Activated T-cell treated with anti-CD3 and anti-CD28 coated beads for 48 hours (primary cell): Measurements from ENCODE around the gene TRAPPC2B.
"Not testable (repeated sequence)": the region's sequence is repeated elsewhere in the genome, so short reads cannot be mapped to it uniquely, and the experiment has no call there.

Source experiments
- DNase-seq: peaks from one replicate; pipeline ENCODE4 v3.0.0-alpha.2; 2020; ENCODE audit warnings: low read depth

The TRAPPC2B gene

GRCh38 chr19:57374647-57375046 lies 11.3 kb downstream of the TRAPPC2B start:
- DNase-seq, result not testable (repeated sequence)

DNA sequence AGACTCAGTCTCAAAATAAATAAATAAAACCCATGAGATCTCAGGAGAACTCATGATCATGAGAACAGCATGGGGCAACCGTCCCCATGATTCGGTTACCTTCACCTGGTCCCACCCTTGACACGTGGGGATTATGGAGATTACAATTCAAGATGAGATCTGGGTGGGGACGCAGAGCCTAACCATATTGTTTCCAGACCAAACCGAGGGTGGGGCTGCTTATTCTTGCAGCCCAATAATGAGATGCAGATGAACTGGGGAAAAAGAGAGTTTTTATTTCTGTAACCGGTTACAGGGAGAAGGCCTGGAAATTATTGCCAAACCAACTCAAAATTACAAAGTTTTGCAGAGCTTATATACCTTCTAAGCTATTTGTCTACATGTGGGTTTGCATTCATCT lies 12.8 kb downstream of the TRAPPC2B start:
- no peak for DNase-seq

DNA sequence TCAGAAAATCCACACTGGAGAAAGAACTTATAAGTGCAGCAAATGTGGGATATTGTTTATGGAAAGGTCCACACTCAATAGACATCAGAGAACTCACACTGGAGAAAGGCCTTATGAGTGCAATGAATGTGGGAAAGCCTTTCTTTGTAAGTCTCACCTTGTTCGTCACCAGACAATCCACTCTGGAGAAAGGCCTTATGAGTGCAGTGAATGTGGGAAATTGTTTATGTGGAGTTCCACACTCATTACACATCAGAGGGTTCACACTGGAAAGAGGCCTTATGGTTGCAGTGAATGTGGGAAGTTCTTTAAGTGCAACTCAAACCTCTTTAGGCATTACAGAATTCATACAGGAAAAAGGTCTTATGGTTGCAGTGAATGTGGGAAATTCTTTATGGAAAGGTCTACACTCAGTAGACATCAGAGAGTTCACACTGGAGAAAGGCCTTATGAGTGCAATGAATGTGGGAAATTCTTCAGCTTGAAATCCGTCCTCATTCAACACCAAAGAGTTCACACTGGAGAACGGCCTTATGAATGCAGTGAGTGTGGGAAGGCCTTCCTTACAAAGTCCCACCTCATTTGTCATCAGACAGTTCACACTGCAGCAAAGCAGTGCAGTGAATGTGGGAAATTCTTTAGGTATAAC lies 14.3 kb downstream of the TRAPPC2B start:
- no peak for DNase-seq

GRCh38 chr19:57380923-57381322 lies 17.6 kb downstream of the TRAPPC2B start:
- no peak for DNase-seq

DNA sequence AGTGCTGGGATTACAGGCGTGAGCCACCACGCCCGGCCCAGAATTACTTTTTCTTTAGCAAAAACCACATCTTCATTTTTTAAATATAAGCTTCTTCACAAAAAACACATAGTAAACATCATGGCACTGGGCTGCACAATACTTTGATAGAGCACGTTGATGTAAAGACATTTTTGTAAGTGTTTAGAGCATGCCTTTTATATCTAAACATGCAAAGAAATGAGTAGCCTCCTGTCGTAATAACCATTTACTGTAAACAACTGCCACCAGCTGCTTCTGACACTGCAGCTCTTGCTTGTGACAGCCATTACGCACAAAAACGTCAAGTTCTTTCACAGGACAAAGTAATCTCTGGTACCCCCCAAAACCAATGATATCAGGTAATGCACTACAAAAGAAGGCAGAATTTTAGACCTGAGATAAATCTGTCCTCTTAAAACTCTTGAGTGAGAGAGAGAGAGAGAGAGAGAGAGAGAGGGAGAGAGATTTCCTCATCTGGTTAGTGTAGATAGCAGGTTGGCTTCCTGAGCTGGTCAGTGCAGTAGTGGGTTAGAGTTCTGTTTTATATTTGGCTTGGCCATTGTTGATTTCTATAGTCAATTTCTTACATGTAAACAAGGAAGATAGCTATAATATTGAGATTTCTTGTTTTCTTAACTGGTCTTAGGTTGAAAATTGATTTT lies 19.6 kb downstream of the TRAPPC2B start:
- DNase-seq, result no peak

- DNase-seq, result no peak
Measured at GRCh38 chr19:57389194-57389729, 25.9 kb downstream of the TRAPPC2B start.

- peak; percentile 94 for DNase-seq
Measured at GRCh38 chr19:57389730-57390598, 26.6 kb downstream of the TRAPPC2B start, which contains the start of gene ZNF548. TSS of gene ZNF548 (plus strand) at chr19:57389854. CDS start at chr19:57390100, 246 bp downstream.

DNA sequence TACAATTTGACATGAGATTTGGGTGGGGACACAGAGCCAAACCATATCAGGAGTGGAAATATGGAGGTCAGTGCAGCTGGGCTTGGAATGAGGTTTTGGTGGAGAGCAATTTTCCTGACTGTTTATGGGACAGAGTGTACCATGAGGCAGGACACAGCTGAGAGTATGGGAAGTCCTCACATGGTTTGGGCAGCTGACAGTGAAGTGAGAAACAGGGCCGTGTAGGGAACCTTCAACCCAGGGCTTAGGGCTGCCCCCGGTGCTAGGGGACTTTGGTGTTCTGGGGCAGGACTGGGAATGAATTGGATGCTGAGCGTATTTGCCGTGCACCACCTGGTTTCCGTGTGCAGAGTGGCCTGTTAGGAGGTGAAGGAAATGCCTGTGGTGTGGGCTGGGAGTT lies 32.4 kb downstream of the TRAPPC2B start:
- no peak for DNase-seq

GRCh38 chr19:57398868-57399267 lies 35.5 kb downstream of the TRAPPC2B start:
- DNase-seq, result no peak

GRCh38 chr19:57403737-57404563 lies 40.6 kb downstream of the TRAPPC2B start:
- DNase-seq, result no peak

DNA sequence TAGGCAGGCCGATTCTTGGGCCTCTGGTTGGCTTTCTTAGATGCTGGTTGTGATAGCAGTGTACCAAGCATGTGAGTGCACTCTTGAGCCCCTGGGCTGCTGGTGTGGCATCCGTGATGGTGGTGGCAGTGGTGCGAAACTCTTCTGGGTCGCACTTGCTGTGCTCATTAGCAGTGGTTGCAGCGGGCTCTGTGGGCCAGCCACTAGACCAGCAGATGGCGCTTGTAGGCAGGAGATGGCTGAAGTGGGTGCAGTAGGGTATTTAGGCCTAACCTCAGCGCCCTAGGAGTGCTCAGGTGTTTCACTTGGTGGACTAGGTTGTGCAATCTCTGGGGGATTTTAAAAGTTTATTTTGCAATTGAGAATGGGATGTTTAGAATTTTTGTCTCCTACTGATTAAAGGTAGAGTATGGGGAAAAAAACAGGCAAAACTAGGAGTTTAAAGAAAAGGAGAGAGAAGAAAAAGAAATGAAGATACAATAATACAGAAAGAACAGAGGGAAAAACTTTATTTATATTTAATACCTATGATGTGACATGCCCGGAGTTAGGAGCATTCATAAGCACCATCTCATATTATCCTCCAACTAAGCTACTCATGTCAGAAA lies 43.3 kb downstream of the TRAPPC2B start:
- DNase-seq, result peak; percentile 60

- peak; percentile 85 for DNase-seq
Measured at GRCh38 chr19:57410877-57411671, 47.7 kb downstream of the TRAPPC2B start, which contains the start of gene ZNF17. TSS of gene ZNF17 (plus strand) at chr19:57411161. CDS start at chr19:57413616, 2,455 bp downstream.
